GM03348 (cell line): ENCODE data around the gene SPAG6.
"Not testable (repeated sequence)": the region's sequence is repeated elsewhere in the genome, so short reads cannot be mapped to it uniquely, and the experiment has no call there.

ENCODE experiments used
- DNase-seq: peaks from one replicate; pipeline ENCODE4 v3.0.0; 2012; ENCODE audit warnings: low spot score

SPAG6 gene

DNA sequence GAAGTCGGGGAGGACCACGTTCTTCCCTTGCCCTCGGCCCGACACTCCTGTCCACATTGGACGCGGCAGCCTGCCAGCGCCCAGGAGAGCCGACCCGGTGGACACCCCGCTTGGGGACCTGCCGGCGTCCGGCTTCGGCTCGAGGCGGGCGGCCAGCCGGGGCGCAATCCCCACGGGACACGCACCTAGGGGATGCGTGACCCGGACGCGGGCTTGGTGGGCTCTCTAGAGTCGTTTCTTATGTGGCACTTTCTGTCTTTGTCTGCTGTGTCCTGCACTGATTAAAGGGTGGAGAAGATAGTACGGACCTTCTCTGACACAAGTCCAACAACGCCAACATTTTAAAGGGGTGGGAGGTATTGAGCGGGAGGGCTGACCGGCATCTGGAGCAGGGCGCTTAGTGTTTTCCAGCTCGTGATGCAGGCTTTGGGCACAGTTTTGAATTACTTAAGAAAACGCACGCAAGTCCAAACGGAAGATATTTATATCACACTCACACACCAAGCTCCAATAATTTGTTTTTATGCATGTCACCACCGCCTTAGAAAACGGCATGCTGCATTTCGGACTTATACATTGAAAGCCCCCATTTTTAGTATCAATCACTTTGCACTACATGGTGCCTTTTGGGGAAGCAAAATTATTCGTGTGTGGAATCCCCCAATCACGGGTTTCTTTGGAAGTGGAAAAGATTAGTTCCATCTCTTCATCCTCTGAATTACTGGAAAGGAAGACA lies 3.9 kb upstream of the SPAG6 start:
- no peak for DNase-seq

DNA sequence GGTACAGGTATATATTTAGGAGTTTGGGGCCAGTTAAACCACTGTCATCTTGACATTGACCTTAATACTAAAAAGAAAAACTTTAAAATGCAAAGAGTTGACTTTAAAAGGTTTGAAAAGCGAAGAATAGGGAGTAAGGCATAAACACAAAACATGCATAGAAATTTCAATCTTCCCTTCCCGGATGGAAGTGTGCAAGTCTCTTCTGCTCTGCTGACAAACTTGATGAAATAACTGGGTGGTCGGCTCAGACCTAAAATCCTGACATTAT lies 3.4 kb upstream of the SPAG6 start:
- no peak for DNase-seq

DNA sequence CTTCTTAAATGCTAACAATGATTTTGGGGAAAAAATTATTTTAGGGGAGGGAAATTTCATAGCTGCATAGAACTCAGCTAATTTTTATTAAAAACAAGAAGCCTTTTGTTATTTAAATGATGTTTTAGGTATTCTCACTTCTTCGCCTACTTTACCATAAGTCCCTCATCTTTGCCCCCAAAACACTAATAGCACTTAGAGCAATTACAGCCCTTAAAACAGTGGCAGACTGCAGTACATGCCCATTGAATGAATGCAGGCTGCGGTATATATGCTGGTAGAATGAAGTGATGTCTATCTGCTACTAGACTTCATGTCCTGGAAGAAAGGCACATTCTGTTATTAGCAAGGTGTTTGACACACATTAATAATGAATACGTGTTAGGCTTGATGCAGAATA lies 2.9 kb upstream of the SPAG6 start:
- DNase-seq, result no peak

DNA sequence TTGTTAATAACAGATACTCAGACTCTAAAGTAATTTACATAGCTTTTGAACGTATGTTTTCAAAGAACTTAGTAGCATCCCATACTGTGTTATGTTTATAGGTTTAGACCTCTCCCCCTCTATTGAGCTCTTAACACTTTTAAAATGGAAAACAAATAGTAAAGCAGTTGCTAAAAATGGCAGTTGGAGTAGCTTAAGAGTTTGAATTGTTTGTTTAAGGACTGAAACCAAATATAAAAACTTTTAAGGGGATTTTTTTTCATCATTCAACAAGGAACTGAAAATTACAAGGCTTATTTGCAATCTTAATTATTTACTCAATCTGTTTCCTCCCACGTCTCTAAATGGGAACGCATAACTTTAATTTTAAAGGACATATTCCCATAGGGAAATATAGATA lies 1.6 kb upstream of the SPAG6 start:
- no peak for DNase-seq

DNA sequence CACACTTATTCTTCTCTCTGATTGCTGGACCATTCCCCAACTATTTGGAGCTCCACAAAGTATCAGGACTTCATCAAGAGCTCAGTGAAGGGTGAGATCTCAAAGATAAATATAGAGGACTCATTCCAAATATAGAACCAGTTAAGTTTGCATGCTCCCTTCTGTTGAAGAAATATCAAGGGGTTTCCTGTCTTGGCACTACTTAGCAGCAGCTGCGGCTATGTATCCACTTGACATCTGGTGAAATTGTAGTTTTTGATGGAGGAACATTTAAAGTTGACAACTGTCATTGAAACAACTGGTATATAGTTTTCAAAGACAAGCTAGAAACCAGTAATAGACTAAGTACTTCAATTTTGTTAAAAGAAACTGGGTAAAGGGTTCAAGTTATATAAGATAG lies 1.0 kb upstream of the SPAG6 start:
- no peak for DNase-seq

DNA sequence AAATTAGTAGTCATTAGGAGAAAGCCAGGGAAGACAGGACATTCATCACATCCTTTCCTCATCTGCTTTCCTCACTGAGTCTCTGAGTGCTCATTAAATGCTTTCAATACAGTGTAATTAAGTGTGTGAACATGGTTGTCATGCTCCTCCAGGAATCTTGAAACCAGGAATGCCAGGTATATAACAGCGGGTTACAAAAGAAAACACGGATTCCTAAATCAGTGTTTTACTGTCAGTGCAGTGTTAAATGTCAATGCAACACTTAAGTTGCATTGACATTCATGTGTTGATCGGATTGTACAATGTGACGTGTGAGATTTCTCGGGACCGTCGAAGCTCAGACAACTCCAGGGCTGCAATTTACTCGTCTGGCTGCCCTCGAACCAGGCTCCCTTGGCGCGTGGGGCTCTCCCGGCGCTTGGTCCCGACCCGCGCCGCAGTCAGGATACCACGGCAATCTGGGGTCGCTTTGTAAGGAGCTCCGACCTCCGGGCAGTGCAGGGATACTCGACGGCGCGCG lies 455 bp upstream of the SPAG6 start:
- DNase-seq, result no peak

DNA sequence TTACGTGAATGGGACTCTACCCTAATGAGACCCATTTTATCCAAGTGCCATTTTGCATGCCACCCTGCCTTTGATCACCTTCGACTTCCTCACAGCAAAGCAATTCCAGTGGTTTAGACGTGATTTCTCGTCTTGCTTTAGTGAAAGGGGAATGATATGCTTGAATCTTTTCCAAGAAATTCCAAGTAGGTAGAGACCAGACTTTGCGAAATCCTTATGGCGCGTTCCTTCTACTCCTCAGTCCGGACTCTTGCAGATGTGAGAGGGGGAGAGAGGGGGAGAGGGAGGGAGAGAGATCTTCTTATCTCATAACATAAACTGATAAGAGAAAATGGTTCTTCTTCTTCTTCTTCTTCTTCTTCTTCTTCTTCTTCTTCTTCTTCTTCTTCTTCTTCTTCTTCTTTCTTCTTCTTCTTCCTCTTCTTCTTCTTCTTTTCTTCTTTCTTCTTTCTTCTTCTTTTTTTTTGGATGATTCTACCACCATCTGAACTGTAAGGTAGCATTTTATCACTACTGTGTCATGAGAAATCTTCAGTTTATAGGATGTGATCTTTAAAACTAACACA lies 883 bp downstream of the SPAG6 start:
- no peak for DNase-seq

DNA sequence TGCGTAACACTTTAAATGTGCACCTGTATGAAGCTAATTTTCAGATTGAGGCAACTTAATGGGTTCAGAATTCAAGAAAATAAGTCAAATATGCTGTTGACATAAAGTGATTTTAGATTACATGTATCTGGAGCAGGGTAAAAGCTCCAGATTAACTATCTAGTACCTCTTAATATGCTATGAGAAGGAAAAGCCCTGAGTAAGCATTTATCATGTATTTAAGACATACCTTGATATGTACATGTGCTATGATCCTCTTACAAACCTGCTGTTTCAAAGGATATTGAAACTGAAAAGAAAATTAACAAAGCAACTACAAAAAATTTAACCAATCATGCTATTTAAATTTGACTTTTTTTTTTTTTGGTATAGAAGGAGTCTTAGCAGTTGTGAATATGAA lies 4.5 kb downstream of the SPAG6 start:
- no peak for DNase-seq

DNA sequence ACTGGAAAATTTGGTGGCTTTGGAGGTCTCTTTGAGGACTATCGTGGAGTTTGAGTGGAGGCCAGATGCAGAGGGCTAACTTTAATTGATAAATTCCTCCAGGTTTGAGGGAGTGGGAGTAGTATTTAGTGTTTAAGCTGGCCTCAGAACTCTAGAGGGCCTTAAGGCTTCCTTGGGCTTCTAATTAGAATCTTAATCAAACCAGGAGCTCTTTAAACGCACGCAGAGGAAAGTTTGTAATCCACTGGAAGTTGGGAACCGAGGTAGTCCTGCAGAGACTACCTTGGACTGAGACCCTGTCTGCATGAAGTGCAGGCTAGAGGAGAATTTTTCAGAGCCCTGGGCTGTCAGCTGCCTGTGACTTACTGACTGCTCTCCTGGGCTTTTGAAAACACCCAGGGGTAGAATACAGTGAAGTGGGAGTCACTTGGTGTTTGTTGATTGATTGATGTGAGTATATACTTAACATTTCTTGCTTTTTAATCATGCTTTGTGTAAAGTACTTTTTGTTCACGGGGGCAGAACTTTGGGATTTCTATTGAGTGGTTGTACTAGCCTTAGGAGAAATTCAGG lies 5.9 kb downstream of the SPAG6 start:
- DNase-seq, result no peak

DNA sequence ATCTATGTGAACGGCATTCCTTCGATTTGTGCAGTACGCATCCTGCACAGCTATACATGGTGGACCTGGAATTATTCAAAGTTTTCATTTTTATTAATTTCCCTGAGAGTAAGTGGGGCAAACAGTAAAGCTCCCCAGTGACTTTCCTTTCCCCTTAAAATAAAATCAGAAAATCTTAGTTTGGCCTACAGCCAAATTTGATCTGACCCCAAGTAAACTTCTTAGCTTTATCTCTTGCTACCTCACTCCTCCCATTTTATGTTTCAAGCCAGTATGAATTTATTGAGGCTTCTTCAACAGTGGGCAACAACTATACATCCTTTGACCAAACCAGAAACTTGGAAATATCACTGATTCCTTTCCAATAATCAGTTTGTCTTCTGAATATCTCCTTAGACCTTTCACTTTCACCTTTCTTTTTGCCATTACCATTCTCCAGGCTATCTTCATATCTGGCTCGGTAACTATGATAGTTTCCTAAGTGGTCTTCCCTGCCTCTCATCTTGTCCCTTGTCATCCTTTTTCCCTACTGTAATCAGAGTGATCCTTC lies 11.1 kb downstream of the SPAG6 start:
- DNase-seq, result no peak

DNA sequence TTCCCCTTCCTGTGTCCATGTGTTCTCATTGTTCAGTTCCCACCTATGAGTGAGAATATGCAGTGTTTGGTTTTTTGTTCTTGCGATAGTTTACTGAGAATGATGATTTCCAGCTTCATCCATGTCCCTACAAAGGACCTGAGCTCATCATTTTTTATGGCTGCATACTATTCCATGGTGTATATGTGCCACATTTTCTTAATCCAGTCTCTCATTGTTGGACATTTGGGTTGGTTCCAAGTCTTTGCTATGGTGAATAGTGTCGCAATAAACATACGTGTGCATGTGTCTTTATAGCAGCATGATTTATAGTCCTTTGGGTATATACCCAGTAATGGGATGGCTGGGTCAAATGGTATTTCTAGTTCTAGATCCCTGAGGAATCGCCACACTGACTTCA lies 12.5 kb downstream of the SPAG6 start:
- not testable (repeated sequence) for DNase-seq

DNA sequence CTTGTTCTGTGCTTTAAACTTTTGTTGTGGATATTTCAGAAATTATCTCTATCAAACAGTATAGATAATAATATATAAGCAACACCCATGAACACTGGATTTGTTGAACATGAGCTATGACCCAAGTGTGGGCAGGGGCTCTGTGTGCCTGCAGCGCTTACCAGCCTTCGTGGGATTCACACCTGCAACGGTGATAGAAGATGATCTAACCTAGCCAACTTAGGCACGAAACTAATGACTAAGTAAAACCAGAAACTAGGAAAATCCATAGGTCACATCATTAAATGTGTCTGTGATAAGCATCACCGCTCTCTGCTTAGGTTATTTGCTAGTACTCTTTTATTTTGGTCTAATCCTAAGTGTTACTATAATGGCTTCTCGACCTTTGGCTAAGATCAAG lies 18.0 kb downstream of the SPAG6 start:
- no peak for DNase-seq

DNA sequence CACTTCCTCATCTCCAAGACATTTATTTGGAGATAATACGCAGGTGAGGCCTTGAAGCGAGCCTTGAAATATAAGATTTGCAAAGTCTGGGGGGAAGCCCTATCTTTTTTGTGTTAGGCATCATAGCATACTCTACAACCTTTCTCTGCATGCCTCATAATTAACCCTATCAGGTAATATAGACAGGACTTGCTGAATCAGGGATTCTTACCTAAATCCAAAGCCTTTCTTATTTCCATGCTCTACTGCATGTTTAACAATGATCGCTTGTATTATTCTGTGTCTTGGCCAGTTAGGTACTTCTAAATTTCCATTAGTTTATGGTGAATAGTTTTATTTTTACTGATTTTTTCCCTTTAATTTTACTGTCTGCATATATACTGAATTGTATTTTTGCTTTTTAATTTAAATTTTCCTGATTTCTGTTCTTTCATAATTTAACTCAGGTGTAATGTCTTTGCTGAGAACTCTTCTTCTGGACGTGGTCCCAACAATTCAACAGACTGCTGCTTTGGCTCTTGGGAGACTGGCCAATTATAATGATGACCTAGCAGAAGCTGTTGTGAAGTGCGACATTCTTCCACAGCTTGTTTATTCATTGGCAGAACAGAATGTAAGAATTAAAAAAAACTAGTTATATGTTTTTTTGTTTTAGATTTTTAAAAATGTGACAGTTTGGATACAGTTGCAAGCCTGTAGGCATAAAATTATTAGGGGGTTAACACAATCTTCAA lies 19.3 kb downstream of the SPAG6 start:
- DNase-seq, result no peak

DNA sequence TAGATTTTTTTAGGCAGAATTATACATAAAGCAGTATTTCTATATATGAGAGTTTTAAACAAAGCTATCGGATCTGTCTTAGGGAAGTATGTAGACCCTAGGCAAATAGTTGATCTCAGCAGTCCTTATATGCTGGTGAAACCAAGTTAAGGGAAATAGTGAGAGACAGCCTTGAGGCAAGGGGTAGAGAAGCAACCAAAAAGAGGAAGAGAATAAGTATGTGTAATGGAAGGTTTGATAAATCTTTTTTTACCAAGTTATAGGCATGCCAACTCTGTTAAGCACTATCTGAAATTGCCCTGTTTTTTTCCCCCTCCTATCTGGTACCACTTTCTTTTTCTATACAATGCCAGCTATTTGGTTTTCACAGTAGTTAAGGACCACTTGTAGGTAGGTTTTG lies 19.9 kb downstream of the SPAG6 start:
- DNase-seq, result no peak

DNA sequence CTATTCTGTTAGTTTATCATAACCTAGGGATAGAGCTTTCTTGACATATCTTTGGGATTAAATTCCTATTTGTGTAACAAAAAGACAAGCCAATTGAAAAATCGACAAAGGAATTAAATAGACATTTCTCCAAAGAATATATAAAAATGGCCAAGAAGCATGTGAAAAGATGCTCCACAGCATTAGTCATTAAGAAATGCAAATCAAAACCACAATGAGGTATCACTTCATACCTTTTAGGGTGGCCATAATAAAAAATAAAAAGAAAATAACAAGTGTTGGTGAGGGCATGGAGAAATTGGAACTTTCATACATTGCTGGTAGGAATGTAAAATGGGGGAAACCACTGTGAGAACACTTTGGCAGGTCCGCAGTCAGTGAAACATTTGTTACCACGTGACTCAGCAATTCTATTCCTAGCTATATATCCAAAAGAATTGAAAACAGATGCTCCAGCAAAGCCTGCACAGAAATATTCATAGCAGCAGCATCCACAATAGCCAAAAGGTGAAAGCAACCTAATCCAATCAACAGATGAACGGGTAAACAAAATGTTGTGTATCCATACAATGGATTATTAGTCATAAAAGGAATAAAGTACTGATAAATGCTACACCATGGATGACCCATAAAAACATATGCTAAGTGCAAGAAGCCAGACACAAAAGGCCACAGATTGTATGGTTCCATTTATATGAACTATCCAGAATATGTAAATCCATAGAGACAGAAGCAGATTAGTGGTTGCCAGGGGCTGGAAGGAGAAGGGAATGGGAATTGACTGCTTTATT lies 20.5 kb downstream of the SPAG6 start:
- no peak for DNase-seq

DNA sequence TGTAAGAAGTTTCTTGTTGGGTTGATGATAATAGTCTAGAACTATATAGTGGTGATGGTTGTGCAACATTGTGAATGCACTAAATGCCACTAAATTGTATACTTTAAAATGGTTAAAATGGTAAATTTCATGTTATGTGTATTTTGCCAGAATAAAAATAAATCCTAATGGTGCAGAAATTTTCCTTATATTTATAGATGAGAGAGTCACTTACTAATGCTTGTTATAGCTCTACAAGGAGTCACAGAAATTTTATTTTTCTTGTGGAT lies 21.1 kb downstream of the SPAG6 start:
- no peak for DNase-seq

DNA sequence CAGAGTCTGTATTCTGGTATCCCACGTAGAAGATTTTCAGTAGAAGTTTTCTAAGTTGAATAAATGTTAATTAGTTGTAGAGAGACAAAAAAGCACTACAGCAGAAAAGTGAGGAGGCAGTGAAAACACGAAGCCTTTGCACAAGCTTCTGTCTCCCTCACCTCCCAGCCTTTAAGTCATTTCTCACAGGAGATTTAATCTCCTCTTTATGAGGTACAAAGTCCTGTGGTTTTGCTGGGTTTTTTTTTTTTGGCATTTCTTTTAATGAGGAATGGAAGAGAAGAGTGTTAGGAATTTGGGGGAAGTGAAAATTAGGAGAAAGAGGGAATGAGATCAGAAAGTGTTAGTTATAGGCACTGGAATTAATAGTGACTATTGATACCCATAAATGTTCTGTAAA lies 21.5 kb downstream of the SPAG6 start:
- no peak for DNase-seq

DNA sequence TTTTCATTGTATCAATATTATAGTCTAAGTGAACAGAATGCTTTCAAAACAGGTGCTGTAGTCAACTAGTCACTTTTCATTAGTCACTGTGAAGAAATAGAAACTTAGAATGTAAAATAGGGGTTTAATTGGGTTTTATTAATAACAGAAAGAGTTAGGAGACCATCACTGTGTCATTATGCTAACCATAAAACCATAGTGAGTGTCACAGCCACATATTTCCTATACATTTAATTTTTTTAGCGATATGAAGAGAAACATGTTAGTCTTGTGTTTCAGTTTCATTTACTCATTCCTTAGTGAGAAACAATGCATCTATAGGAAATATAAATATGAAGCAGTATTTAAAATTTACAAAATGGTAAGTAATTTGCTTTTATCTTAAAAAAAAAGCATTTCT lies 22.2 kb downstream of the SPAG6 start:
- DNase-seq, result no peak

DNA sequence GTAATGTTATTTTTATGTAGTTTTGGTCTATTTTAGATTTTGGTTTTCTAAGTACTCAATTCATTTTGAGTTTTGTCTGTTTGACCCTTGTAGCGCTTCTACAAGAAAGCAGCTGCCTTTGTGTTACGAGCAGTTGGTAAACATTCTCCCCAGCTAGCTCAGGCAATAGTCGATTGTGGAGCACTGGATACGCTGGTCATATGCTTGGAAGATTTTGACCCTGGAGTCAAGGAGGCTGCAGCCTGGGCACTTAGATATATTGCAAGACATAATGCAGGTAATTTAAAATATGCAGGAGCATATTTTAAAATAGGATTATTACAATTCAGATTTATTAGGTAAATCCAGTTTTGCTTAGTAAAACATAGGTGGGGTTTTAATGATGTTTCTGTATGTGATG lies 23.1 kb downstream of the SPAG6 start:
- DNase-seq, result no peak

DNA sequence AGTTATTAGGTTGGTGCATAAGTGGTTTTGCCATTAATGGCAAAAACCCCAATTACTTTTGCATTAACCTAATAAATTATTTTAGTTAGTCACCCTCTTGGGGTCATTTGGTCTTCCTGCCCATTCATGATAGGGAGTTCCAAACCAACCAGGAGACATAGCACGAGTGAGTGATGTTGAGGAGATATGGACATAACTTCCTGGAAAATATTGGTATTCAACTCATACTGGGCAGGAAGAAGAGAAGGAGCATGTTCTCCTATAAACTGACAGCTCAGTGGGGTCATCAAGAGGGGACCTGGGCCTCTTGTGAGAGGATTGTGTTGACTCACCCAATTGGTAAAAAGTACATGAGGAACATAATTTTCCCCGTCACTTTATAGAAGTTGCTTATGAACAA lies 23.7 kb downstream of the SPAG6 start:
- no peak for DNase-seq

DNA sequence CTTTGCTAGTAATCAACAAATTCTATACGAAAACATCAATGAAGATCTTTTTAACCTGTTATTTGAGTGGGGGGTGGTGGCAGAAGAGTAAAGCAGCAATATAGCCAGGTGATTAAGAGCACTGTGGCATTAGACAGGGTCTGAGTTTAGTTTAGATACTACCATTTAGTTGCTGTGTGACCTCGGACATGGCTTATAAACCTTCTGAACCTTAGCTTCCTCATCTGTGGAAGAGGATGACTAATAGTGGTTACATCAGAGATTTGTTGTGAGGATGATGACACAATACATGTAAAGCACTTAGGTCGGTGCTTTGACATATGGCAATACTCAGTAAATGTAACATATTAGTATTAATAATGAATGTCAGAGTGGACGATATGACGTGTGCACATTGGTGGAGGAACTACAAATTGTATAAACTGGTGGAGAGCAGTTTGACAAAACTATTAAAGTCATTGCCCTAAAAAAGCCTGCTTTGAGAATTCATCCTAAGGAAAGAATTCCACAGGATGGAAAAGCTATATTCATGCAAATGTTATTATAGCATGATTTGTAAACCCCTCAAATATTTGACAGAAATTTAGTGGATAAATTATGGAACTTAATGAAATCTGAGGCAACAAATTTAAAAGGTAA lies 24.3 kb downstream of the SPAG6 start:
- no peak for DNase-seq

DNA sequence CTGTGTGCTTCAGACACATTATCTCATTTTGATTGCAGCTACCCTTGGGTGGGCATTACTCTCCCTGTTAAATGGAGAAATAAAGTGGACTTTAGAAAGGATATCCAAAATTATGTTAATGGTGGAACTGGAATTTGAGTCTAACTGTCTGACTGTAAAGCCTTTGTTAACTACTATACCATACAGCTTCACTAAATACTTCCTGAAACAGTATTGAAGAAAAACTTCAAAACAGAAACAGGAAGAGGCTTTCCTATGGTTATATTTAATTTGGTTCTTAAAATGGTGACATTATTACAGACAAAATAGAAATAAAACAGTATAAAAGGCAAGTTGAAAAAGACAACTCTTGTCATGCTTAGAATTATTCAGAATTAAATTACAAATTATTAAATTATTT lies 25.0 kb downstream of the SPAG6 start:
- DNase-seq, result no peak
